ENCODE results near the gene EAF1.

DNA sequence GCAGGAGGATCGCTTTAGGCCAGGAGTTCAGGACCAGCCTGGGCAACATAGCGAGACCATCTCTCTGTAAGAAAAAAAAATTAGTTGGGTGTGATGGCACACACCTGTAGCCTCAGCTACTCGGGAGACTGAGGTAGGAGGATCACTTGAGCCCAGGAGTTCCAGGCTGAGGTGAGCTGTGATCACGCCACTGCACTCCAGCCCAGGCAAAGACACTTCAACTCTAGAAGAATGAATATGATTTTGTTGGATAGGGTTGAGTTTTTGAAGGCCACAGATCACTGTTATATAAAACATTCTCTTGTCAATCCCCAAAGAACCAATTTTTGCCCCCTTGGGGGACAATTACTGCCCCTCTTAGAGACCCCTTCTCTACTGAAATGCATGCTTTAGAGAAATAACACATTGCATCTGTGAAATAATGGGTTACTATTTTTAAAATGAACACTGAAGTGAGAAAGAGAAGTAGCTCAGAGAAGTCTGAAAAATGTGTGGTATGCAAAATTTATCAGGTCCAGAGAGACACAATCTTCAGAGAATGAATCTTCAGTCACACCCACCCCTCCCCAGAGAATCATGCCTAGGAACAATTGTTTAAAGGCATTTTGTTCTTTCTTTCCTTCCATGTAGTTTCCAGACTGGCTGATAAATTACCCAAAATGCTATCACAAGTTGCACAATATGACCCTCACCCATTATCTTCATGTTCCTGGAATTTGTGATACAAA, 42.7 kb upstream of the EAF1 start:
- no peak for TF ChIP-seq EZH2 (IDR thresholded peaks at IDR 0.05; ENCODE audit: insufficient read depth, poor library complexity, severe bottlenecking)
- TF ChIP-seq EZH2phosphoT487 (IDR thresholded peaks at IDR 0.05; ENCODE audit: insufficient read depth, low read depth), result no peak

Data from GM23248 (cell line).